Measurements from ENCODE around the gene MAGOH. TPM values are rescaled to one million over a fixed set of nuclear protein-coding genes. Genes with fewer than 3 reads are reported as not detected.
A peak's percentile ranks its signal among the peaks of the same experiment; 100 is the strongest.

The MAGOH gene
- polyA plus RNA-seq, 3 donors from 2014 or later = 63.4 to 109 (median 109) TPM

DNA sequence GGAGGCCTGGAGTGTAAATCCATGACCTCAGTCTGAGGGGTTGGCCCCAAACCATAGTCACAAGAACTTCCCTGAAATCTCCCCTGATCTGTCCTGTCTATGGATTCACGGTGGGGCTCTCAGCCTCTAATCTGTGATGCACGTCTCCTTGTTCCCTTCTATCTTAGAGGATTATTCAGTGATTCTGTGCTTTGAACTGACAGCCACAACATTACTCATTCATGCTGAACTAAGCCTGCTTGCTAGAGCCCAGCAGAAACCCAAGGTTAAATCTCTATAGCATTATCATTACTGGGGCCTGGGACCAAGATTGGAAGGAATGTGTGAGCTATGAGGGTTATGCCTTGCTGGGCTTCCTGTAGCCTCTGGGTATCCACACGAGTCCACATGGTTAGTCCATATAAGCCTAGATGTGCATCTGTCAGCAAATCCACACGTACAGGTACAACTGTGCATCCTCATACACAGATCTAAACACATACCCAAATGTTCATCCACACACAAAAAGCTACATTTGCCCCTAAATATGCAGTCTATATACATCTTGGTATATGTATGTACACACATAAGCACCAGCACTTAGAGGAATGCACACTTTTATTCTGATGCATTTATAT, 22.4 kb upstream of the MAGOH start:
- Mint-ChIP-seq H3K4me1 (no peaks in the 10 kb centered on the region), H3K4me3 (no peak overlapping the region), H3K27ac (no peak overlapping the region), H3K9me3 (no peaks in the 10 kb centered on the region), H3K36me3 (peaks cover 11 to 26% (median 19%) of the 10 kb centered on the region in 3 donors), H3K27me3 (ENCODE audit: low read depth in 3 of 3) (peaks cover 0 to 2% (median 0%) of the 10 kb centered on the region in 3 donors)
- DNase-seq = no peak

DNA sequence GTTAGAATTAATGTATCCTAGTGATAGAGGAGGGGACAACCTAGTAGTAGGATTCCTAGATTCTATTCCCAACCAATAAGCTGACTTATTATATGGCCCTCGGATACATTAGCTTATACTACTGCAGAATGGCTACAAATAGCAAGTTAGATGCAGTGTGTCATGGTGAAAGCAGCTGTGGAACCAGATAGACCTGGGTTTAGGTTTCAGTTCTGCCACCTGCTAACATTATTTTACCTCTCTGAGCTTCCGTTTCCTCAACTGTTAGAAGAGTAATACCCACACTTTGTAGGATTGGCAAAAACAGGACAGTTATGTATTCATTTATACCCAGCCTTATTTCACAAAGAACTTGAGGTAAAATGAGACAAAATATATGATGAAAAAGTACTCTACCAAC, 21.6 kb upstream of the MAGOH start:
- Mint-ChIP-seq H3K27me3 (ENCODE audit: low read depth in 3 of 3) (peaks cover 0 to 2% (median 0%) of the 10 kb centered on the region in 3 donors), H3K36me3 (peaks cover 11 to 19% (median 12%) of the 10 kb centered on the region in 3 donors), H3K9me3 (no peaks in the 10 kb centered on the region), H3K27ac (no peak overlapping the region), H3K4me1 (no peaks in the 10 kb centered on the region), H3K4me3 (no peak overlapping the region)
- no peak for DNase-seq

DNA sequence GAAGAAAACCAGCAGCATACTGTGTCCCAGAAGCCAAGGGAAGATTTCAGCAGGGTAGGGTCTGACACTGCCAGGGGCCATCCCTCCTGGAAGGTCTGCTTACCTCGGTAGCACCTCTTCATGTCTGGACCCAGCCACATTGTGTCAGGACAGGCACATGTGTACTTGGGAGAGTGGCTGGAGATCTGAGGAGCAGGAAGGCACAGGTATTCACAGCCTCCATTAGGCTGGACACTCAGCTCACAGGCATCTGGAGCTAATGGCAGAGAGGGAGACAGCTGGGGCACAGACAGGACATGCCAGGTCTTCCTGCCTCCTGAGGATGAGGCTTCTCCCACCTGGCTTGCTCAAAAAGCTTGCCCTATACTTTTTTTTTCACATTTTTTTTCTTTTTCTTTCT, 19.9 kb upstream of the MAGOH start:
- Mint-ChIP-seq H3K4me1 (no peaks in the 10 kb centered on the region), H3K4me3 (no peak overlapping the region), H3K36me3 (peaks cover 15 to 22% (median 16%) of the 10 kb centered on the region in 3 donors), H3K27me3 (ENCODE audit: low read depth in 3 of 3) (peaks cover 0 to 2% (median 0%) of the 10 kb centered on the region in 3 donors), H3K27ac (no peak overlapping the region), H3K9me3 (no peaks in the 10 kb centered on the region)
- no peak for DNase-seq

DNA sequence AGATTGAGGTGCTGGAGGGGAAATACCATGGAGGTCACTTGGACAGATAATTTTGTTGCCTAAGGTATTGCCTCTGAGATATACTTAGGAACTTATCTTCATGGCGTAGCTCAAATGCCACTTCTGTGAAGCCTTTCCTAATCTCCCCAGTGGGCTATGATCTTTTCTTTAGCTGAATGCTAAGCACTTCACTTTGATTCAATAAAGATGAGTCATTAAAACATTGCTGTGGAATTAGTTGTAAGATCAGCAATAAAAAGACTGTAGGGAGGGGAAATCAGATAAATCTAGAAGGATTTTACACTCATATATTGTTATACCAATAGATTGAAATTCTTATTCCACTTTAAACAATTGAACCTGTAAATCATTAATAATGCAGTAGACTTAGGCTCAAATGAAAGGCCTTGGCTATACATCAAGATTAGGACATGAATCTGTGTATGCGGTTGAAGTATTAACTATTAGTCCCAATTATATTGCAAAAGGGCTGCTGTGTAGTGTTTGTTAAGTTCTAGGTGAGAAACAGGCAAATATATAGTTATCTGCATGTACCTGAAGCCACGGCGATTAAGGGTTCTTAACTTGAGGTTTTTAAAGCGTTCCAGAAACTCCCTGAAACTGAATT, 19.2 kb upstream of the MAGOH start:
- peaks cover 0 to 2% (median 0%) of the 10 kb centered on the region in 3 donors for H3K27me3 Mint-ChIP-seq (ENCODE audit: low read depth in 3 of 3)
- peaks cover 15 to 22% (median 18%) of the 10 kb centered on the region in 3 donors for H3K36me3 Mint-ChIP-seq
- H3K4me3 Mint-ChIP-seq = no peak overlapping the region
- DNase-seq = no peak
- no peaks in the 10 kb centered on the region for H3K9me3 Mint-ChIP-seq
- no peaks in the 10 kb centered on the region for H3K4me1 Mint-ChIP-seq
- H3K27ac Mint-ChIP-seq = peak overlapping the region in 2 of 6 donors; percentile 3 to 8

DNA sequence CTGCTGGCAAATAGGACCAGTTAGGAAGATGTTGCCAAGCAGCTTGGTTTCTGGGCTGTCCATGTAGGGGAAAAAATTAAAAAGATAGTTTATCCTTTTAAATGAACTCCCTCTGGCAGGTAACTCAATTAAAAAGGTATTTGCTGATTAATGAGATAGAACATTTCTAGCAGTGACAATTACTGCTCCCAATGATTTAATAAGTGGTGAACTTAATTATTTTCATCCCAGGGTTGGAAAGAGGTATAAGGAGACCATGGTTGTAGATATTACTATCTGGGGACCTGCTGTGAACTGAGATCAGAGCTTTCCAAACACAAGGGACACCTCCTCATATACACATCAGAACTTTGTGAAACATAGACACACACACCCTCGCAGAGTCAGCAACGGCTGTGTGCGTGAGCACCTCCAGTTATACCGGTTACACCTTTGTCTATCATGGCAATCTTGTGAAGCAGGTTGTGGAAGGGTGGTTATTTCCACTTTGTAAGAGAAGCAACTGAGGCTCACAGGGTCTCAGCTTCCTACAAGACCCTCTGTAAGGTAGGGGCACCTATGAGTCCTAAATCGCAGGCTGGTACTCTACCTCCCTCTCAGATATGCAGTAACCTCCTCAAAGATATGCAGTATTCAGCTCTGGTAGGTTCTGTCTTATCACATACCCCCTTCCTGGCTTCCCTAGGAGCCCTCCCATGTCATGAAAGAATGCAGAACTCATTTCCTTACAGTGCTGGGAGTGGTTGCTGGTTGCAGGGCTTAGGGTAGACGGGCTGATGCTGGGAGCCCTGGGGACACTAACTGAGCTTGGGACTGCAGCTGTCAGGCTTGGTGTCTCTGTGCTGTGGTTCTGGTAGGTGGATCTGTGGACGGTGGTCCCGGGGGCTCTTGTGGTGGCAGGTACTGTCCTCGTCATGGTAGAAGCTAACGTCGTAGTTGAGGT, 18.5 kb upstream of the MAGOH start:
- DNase-seq = no peak
- Mint-ChIP-seq H3K27me3 (ENCODE audit: low read depth in 3 of 3) (peaks cover 0 to 2% (median 0%) of the 10 kb centered on the region in 3 donors), H3K4me1 (no peaks in the 10 kb centered on the region), H3K4me3 (no peak overlapping the region), H3K9me3 (no peaks in the 10 kb centered on the region), H3K27ac (peak overlapping the region in 2 of 6 donors; percentile 8 to 18), H3K36me3 (peaks cover 15 to 21% (median 21%) of the 10 kb centered on the region in 3 donors)

DNA sequence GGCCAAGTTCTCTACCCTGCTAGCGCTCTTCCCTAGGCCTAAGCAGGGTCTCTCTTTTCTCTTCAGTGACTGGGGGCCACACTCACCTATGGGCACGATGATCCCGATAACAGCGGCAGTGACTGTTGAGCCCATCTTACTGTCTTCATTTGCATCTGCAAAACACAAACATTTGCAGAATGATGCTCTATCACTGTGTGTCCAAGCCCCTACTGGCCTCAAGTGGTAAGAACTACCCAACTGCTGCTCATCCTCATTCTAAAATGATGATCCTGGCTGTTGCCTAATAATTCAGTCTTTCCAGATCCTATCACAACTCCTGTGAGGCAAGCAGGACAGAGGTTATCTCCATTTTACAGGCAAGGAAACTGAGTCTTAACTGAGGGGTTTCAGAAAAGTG, 16.7 kb upstream of the MAGOH start:
- Mint-ChIP-seq H3K27me3 (ENCODE audit: low read depth in 3 of 3) (peaks cover 0 to 2% (median 0%) of the 10 kb centered on the region in 3 donors), H3K27ac (no peak overlapping the region), H3K4me1 (no peaks in the 10 kb centered on the region), H3K36me3 (peaks cover 15 to 20% (median 19%) of the 10 kb centered on the region in 3 donors), H3K9me3 (no peaks in the 10 kb centered on the region), H3K4me3 (no peak overlapping the region)
- no peak for DNase-seq

DNA sequence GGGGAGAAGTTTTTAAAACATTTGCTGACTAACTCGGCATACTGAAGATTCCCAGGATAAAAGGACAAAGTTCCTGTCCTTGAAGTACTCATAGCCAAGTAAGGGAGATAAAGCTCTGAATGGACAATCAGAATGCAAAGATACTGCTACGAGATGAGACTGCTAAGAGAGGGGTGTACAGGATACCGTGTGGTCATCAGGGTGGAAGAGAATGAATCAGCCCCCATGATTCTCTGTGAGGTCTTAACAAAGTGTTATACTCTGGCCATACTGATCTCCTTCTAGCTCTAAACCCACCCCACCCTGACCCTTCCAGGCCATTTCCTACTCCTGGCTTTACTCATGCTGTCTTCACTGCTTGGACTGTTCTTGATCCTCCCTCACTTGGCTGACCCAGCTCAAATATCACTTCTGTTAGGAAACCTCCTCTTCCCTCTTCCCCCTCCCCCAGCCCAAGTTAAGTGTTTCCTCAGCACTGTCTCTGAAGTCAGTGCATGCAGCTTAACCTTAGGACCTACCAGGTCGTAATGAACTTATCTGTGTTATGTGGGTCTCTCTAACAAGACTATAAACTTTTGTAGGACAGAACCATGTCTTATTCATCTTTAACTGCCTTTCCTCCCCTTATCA, 15.8 kb upstream of the MAGOH start:
- Mint-ChIP-seq H3K27me3 (ENCODE audit: low read depth in 3 of 3) (peaks cover 0 to 2% (median 0%) of the 10 kb centered on the region in 3 donors), H3K4me1 (no peaks in the 10 kb centered on the region), H3K36me3 (peaks cover 11 to 24% (median 19%) of the 10 kb centered on the region in 3 donors), H3K9me3 (no peaks in the 10 kb centered on the region), H3K4me3 (no peak overlapping the region), H3K27ac (no peak overlapping the region)
- DNase-seq = no peak

DNA sequence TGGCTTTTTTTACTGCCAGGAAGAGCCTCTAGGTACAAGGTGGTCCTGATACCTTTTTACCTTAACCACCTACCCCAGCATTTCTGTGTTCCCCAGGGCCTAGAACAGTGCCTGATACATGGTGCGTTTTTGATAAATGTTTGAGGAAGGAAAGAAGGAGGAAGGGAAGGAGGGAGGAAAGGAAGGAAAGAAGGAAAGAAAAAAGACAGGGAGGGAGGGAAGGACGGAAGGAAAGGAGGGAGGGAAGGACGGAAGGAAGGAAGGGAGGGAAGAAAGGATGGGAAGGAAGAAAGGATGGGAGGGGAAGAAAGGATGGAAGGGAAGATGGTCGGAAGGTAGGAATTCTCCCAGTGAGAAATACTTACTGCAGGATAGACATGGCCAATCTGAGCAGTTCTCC, 12.0 kb upstream of the MAGOH start:
- Mint-ChIP-seq H3K27me3 (ENCODE audit: low read depth in 3 of 3) (no peaks in the 10 kb centered on the region), H3K4me1 (no peaks in the 10 kb centered on the region), H3K36me3 (peaks cover 6 to 20% (median 19%) of the 10 kb centered on the region in 3 donors), H3K9me3 (no peaks in the 10 kb centered on the region), H3K27ac (no peak overlapping the region), H3K4me3 (no peak overlapping the region)
- DNase-seq = no peak

DNA sequence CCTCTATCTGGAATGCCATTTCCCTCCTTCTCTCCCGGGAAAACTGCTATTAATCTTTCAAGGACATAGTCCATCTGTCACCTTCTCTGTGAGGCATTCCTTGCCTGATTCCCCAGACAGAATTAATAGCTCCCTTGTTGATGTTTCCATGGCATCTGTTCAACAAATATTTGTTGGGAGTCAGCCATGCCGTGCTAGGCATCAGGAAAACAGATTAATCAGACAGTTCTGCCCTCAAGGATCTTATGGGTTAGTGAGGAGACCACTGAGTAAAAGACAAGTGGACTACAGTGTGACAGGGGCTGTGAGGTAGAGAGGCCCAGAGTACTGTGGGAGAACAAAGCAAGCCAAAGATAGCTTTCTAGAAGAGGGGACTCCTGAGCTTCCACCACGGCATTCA, 11.4 kb upstream of the MAGOH start:
- Mint-ChIP-seq H3K27ac (no peak overlapping the region), H3K9me3 (no peaks in the 10 kb centered on the region), H3K27me3 (ENCODE audit: low read depth in 3 of 3) (no peaks in the 10 kb centered on the region), H3K36me3 (peaks cover 5 to 20% (median 18%) of the 10 kb centered on the region in 3 donors), H3K4me3 (no peak overlapping the region), H3K4me1 (no peaks in the 10 kb centered on the region)
- no peak for DNase-seq

DNA sequence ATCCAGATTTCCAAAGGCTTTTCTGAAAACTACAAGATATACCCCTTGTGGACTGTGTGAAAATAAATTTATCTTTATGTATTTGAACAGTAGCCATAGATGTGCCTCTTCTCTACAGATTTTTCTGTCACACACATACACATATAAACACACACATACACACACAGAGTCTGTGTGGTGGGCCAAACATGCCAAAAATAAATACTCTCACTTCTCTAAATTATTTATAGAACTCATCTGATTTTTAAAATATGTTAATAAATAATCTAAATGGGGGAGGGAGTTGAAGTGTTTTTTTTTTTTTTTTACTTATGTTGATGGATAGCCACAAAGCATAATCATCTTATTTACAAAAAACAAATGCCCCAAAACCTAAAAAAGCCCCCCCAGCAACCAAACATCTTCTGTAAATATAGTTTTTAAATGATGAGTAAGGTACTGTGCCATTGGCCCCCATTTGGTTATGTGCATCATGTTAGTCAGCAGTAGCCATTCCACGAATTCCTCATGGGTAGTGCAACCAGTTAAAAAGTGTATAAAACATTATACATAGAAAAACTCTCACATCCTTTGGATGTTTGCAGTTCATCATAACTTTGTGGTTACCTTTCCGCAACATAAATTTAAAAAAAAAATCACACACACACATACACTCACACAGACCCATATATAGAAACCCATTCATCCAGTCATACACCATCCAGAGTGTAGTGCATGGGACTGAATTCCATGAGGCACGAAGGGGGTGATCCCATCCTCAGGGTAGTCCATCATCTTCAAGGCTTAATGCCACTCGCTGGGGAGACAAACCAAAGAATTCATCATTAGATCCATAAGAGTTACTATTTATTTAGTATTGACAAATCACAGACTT, 8.2 kb upstream of the MAGOH start:
- Mint-ChIP-seq H3K36me3 (peaks cover 0 to 13% (median 10%) of the 10 kb centered on the region in 3 donors), H3K4me1 (no peaks in the 10 kb centered on the region), H3K27ac (no peak overlapping the region), H3K4me3 (no peak overlapping the region), H3K27me3 (ENCODE audit: low read depth in 3 of 3) (no peaks in the 10 kb centered on the region), H3K9me3 (no peaks in the 10 kb centered on the region)
- no peak for DNase-seq

DNA sequence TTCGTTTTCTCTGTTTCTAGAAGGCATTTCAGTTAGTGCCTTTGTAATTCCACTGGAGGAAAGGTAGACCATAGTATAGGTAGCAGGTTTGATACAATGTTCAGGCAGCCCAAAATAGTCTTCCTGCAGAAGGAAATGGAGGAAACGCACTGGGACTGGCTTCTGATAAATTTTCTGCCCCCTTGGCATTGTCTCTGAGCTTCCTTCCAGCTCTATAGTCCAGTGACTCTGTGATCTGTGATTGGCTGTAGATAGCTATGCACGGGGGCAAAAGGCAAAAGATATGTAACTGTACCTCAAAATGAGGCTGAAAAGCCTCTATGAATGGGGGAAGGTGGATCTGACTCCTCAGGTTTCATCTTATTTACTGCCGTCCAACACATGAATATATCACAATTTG, 5.8 kb upstream of the MAGOH start:
- DNase-seq = no peak
- Mint-ChIP-seq H3K27ac (no peak overlapping the region), H3K4me1 (peaks cover 2% of the 10 kb centered on the region in 2 donors)

DNA sequence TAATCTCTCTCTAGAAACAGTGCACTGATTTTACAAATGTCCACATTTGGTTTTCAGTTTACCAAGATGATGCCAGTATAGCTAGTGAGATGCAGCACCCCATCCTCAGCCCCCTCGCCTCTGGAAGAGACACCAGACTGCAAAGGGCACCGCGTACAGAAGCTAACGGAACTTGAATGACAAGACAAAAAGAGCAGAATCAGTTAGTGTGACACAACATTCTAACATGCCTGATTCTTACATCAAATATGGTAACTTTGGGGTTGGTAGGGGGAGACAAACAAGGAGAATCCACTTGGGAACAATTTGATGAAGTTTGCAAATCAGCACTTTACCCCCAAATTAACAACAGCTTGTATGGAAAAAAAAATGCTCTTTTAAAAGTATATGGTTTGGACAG, 4.1 kb upstream of the MAGOH start:
- DNase-seq = no peak
- H3K9me3 Mint-ChIP-seq = no peaks in the 10 kb centered on the region
- peaks cover 18 to 19% of the 10 kb centered on the region in 2 donors for H3K4me1 Mint-ChIP-seq
- no peaks in the 10 kb centered on the region for H3K36me3 Mint-ChIP-seq
- peaks cover 5 to 6% (median 6%) of the 10 kb centered on the region in 3 donors for H3K27me3 Mint-ChIP-seq (ENCODE audit: low read depth in 3 of 3)
- H3K4me3 Mint-ChIP-seq = no peak overlapping the region
- no peak overlapping the region for H3K27ac Mint-ChIP-seq

More for the DNA sequence above, 5.8 kb upstream of the MAGOH start:
- H3K9me3 Mint-ChIP-seq = no peaks in the 10 kb centered on the region
- H3K27me3 Mint-ChIP-seq (ENCODE audit: low read depth in 3 of 3) = no peaks in the 10 kb centered on the region
- no peaks in the 10 kb centered on the region for H3K36me3 Mint-ChIP-seq
- H3K4me3 Mint-ChIP-seq = no peak overlapping the region

DNA sequence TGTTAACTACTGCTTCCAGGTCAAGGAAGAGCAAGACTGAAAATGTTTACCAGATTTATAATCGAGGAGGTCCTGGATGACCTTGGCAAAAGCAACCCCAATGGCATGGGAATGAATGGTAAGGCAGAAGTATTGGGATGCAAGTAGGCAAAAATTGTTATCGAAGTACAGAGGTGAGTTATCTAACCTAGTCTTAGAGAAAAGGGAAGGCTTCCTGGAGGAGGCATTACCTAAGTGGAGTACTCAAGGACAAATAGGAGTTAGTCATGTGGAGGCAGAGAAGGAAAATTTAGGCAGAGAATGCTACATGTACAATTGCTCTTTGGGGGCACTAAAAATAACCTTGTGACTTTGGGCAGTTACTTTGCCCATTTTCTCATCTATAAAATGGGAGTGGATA, 3.5 kb upstream of the MAGOH start:
- peaks cover 5 to 6% (median 6%) of the 10 kb centered on the region in 3 donors for H3K27me3 Mint-ChIP-seq (ENCODE audit: low read depth in 3 of 3)
- peak overlapping the region in 1 of 6 donors; percentile 58 for H3K27ac Mint-ChIP-seq
- DNase-seq = no peak
- H3K36me3 Mint-ChIP-seq = no peaks in the 10 kb centered on the region
- peaks cover 20 to 22% of the 10 kb centered on the region in 2 donors for H3K4me1 Mint-ChIP-seq
- H3K9me3 Mint-ChIP-seq = no peaks in the 10 kb centered on the region
- no peak overlapping the region for H3K4me3 Mint-ChIP-seq

All from immature natural killer cell (primary cell).